Body of pancreas (tissue), 4 donors: ENCODE measurements around the gene XRCC4. TPM values are rescaled to one million over a fixed set of nuclear protein-coding genes. Genes with fewer than 3 reads are reported as not detected.

Experiments used
- ATAC-seq: fragments of 150-250 bp; one replicate; pipeline ENCODE4 v1.9.1; 2016
- DNase-seq, 4 donors: peaks; one replicate each; pipeline ENCODE4 v3.0.0-alpha.2; 2019
- H3K27ac ChIP-seq, 4 donors: fragments of 200-600 bp; sonication (generic); 1 replicate in 3 of 4; 2 replicates in 1 of 4; pipeline versions ENCODE4 v1.5.1 to v1.6.1; 2016 to 2019; ENCODE audit warnings: mild to moderate bottlenecking in 1 of 4, mixed read lengths in 1 of 4, moderate library complexity in 1 of 4
- H3K27me3 ChIP-seq, 2 donors: fragments of 200-600 bp; sonication (generic); one replicate each; pipeline ENCODE4 v1.6.0; 2016; ENCODE audit warnings: mild to moderate bottlenecking in 1 of 2
- H3K36me3 ChIP-seq, 2 donors: fragments of 200-600 bp; sonication (generic); replicated peaks in 1 of 2; 2 replicates each; pipeline ENCODE4 v1.5.1; 2016; ENCODE audit warnings: low read depth in 2 of 2; ENCODE audit not compliant: insufficient read depth in 1 of 2
- H3K4me1 ChIP-seq: fragments of 200-600 bp; sonication (generic); one replicate; pipeline ENCODE4 v1.6.0; 2016
- H3K4me3 ChIP-seq, 2 donors: fragments of 200-600 bp; sonication (generic); 1 replicate in 1 of 2; 2 replicates in 1 of 2; pipeline ENCODE4 v1.5.1; 2016 to 2019
- H3K9me3 ChIP-seq, 3 donors: fragments of 200-600 bp; sonication (generic); 1 replicate in 2 of 3; 2 replicates in 1 of 3; pipeline ENCODE4 v1.5.1; 2016
- CTCF ChIP-seq, 7 experiments: fragments of 450-650 bp in 4 of 7; fragments of 200-600 bp in 3 of 7; sonication (generic) in 3 of 7; IDR thresholded peaks; one replicate each; pipeline ENCODE4 v1.5.1; 2016 to 2019; ENCODE audit warnings: antibody characterized with exemption in 7 of 7
- POLR2A ChIP-seq, 3 donors: fragments of 450-650 bp; IDR thresholded peaks; one replicate each; pipeline ENCODE4 v1.6.1; 2016; ENCODE audit warnings: antibody characterized with exemption in 3 of 3, mild to moderate bottlenecking in 2 of 3
- WGBS, 2 donors: methylation state at CpG; one replicate each; pipeline ENCODE4 v1.1.5; 2017; 5-methylcytosine and 5-hydroxymethylcytosine counted together
- intact Hi-C: fragments of 100-400 bp; cut with DNase I; formaldehyde crosslinking; loops from one replicate; pipeline ENCODE4 v1.15.1; 2023
- small RNA-seq: library from RNA; depleted of rRNA; stranded (forward); fragments of <200 nt; gene quantifications from one replicate; pipeline ENCODE3, GENCODE V24; 2016
- total RNA-seq, 2 donors: library from RNA; depleted of rRNA; stranded (reverse); fragments of >200 nt; gene quantifications; one replicate each; pipeline ENCODE4 v1.1.0, GENCODE V29; 2016

XRCC4 gene
- total RNA-seq, 2 donors from 2014 or later = 0.99 to 4.4 TPM

DNA sequence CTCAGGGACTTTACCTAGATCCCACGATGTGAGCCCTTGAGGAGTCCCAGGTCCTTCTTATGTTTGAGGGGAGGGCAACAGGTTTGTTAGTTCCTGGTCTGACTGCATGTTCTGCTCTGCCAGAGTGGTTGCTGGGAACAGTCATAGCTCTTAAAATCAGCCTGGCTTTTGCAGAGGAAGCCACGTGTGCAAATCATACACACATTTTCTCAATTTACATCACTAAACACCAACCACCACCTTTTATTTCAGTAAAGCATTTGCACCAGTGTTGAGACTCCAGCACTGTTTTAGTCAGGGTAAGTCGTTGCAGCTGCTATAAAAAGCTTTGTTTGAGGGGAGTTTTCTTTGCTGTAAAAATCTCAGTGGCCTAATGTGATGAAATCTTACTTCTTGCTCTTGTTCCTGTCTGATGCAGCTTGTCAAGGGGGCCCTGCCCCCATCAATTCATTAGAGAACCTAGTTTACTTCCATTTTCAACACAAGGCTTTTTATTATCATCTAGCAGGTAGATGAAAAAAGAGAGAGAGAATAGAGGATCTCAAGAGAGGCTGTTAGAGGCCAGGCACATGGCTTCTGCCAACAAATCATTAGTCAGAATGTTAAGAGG, 323.9 kb downstream of the XRCC4 start:
- ATAC-seq = no peak
- WGBS, 2 donors = 54 to 71% methylated on average over 3 of the region's 3 CpGs
- no peaks in the 10 kb centered on the region for H3K27me3 ChIP-seq

DNA sequence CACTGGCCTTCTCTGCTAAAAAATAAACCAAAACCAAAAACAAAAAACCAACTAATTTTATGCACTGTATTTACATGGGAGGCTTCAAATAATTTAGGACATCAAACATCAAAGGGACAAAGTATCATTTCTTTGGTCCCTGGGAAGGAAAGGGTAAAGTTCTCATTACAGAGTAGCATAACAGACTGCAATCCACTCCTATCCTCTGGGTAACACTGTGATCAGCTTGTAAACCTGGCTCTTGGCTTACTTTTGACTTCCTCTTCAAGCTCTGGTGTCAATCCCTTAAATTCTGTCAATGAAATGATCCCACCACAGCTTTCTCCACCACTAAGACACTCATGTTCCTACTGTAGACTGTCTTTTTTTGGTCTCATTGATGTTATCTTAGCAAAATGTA, 324.4 kb downstream of the XRCC4 start:
- H3K4me3 ChIP-seq = no peak overlapping the region
- H3K4me1 ChIP-seq = peaks cover 23% of the 10 kb centered on the region
- intact Hi-C loops = no loop called here
- H3K36me3 ChIP-seq = no peaks in the 10 kb centered on the region
- DNase-seq = no peak
- no peaks in the 10 kb centered on the region for H3K9me3 ChIP-seq
- TF ChIP-seq CTCF (IDR thresholded peaks at IDR 0.05) (no peak), POLR2A (IDR thresholded peaks at IDR 0.05) (no peak)
- no peak overlapping the region for H3K27ac ChIP-seq
- H3K27me3 ChIP-seq = no peaks in the 10 kb centered on the region
- peak; percentile 27 for ATAC-seq

More for the DNA sequence above, 323.9 kb downstream of the XRCC4 start:
- Histone ChIP-seq H3K4me3 (no peak overlapping the region), H3K9me3 (no peaks in the 10 kb centered on the region), H3K27ac (no peak overlapping the region), H3K4me1 (peaks cover 23% of the 10 kb centered on the region), H3K36me3 (no peaks in the 10 kb centered on the region)
- intact Hi-C loops = no loop called here
- DNase-seq = no peak
- TF ChIP-seq CTCF (IDR thresholded peaks at IDR 0.05) = no peak
- no peak for TF ChIP-seq POLR2A (IDR thresholded peaks at IDR 0.05)

Small RNA genes within 50 kb of the gene (small RNA-seq; reads per million reads assigned to genes)
- gene SCARNA18 = 0.56 reads per million, percentile 6 among the genes with 10 or more reads in this experiment

Other genes starting within 250 kb of the XRCC4 start
- gene TMEM167A, start 153 bp upstream of the XRCC4 start, total RNA-seq = 10 to 100 TPM; 20.8 to 24.9 TPM